DND-41 (cell line): Measurements from ENCODE around the gene TMPRSS9.

Source experiments
- EZH2 ChIP-seq: IDR thresholded peaks from 3 replicates; pipeline ENCODE4 v1.6.1; 2012; ENCODE audit warnings: borderline replicate concordance, low read depth, mild to moderate bottlenecking, moderate library complexity, low read length, inconsistent platforms; ENCODE audit not compliant: severe bottlenecking
- TF ChIP-seq, protein P1 (sequence below): IDR thresholded peaks from 2 replicates; pipeline ENCODE4 v1.5.1; 2012; ENCODE audit warnings: borderline replicate concordance, low read length, moderate library complexity, mild to moderate bottlenecking; ENCODE audit not compliant: poor library complexity, severe bottlenecking; ENCODE audit errors: extremely low read depth

GRCh38 chr19:2374808-2375207 is 14.7 kb downstream of the TMPRSS9 start:
- TF ChIP-seq, protein P1, sequence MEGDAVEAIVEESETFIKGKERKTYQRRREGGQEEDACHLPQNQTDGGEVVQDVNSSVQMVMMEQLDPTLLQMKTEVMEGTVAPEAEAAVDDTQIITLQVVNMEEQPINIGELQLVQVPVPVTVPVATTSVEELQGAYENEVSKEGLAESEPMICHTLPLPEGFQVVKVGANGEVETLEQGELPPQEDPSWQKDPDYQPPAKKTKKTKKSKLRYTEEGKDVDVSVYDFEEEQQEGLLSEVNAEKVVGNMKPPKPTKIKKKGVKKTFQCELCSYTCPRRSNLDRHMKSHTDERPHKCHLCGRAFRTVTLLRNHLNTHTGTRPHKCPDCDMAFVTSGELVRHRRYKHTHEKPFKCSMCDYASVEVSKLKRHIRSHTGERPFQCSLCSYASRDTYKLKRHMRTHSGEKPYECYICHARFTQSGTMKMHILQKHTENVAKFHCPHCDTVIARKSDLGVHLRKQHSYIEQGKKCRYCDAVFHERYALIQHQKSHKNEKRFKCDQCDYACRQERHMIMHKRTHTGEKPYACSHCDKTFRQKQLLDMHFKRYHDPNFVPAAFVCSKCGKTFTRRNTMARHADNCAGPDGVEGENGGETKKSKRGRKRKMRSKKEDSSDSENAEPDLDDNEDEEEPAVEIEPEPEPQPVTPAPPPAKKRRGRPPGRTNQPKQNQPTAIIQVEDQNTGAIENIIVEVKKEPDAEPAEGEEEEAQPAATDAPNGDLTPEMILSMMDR, result no peak
- no peak for TF ChIP-seq EZH2
